HepG2 (cell line): ENCODE data around the gene TTC22. TPM values are rescaled to one million over a fixed set of nuclear protein-coding genes. Genes with fewer than 3 reads are reported as not detected.

Experiments
- BCLAF1 ChIP-seq: fragments of 450-650 bp; IDR thresholded peaks from 2 replicates; pipeline ENCODE4 v1.6.1; 2017; ENCODE audit warnings: mild to moderate bottlenecking
- BHLHE40 ChIP-seq: IDR thresholded peaks from 2 replicates; pipeline ENCODE4 v1.6.1; 2011; ENCODE audit warnings: low read length, improper control_type of control experiment
- CEBPG ChIP-seq: IDR thresholded peaks from 2 replicates; pipeline ENCODE4 v1.6.1; 2016
- DMTF1 ChIP-seq: sonication (generic); formaldehyde crosslinking; IDR thresholded peaks from 2 replicates; pipeline ENCODE4 v1.4.0; 2020; ENCODE audit warnings: mild to moderate bottlenecking, missing genetic modification reagents
- HNRNPH1 ChIP-seq: fragments of 200-400 bp; formaldehyde crosslinking; optimal IDR thresholded peaks from 2 replicates; pipeline ENCODE3; 2017; ENCODE audit warnings: mild to moderate bottlenecking, low read depth, low read length
- HOXA9 ChIP-seq: sonication (generic); formaldehyde crosslinking; IDR thresholded peaks from 2 replicates; pipeline ENCODE4 v1.8.1; 2022; ENCODE audit warnings: missing genetic modification reagents, mild to moderate bottlenecking, moderate library complexity, borderline replicate concordance
- MAZ ChIP-seq, 2 experiments: sonication (generic) in 1 of 2; formaldehyde crosslinking in 1 of 2; IDR thresholded peaks; 2 replicates each; pipeline versions ENCODE4 v1.5.0 to v1.6.1; 2012 to 2020; ENCODE audit warnings: low read depth in 2 of 2, mild to moderate bottlenecking in 2 of 2, borderline replicate concordance in 1 of 2, improper control_type of control experiment in 1 of 2, low read length in 1 of 2, missing genetic modification reagents in 1 of 2, moderate library complexity in 1 of 2
- NFKB2 ChIP-seq: sonication (generic); formaldehyde crosslinking; IDR thresholded peaks from 2 replicates; pipeline ENCODE4 v1.4.0; 2020; ENCODE audit warnings: missing genetic modification reagents, borderline replicate concordance
- NFRKB ChIP-seq: fragments of 450-650 bp; IDR thresholded peaks from 2 replicates; pipeline ENCODE4 v1.6.1; 2017
- SRSF1 ChIP-seq: fragments of 200-400 bp; formaldehyde crosslinking; optimal IDR thresholded peaks from 2 replicates; pipeline ENCODE3; 2017; ENCODE audit warnings: mild to moderate bottlenecking, low read depth, low read length, moderate library complexity
- TCF7L2 ChIP-seq: IDR thresholded peaks from 2 replicates; pipeline ENCODE4 v1.6.1; 2011; ENCODE audit warnings: mild to moderate bottlenecking, low read depth, low read length, moderate library complexity
- TMF1 ChIP-seq: sonication (generic); formaldehyde crosslinking; IDR thresholded peaks from 2 replicates; pipeline ENCODE4 v1.8.1; 2022; ENCODE audit warnings: low read depth, missing genetic modification reagents
- TP53 ChIP-seq: sonication (generic); formaldehyde crosslinking; conservative IDR thresholded peaks from 2 replicates; pipeline ENCODE4 v1.4.0; 2020; ENCODE audit warnings: missing genetic modification reagents
- XRCC5 ChIP-seq: fragments of 200-400 bp; formaldehyde crosslinking; optimal IDR thresholded peaks from 2 replicates; pipeline ENCODE3; 2017; ENCODE audit warnings: mild to moderate bottlenecking, low read length
- YEATS4 ChIP-seq: sonication (generic); formaldehyde crosslinking; IDR thresholded peaks from 2 replicates; pipeline ENCODE4 v1.4.0; 2020; ENCODE audit warnings: missing genetic modification reagents, borderline replicate concordance
- ZFP36L2 ChIP-seq: sonication (generic); formaldehyde crosslinking; IDR thresholded peaks from 2 replicates; pipeline ENCODE4 v1.4.0; 2020; ENCODE audit warnings: missing genetic modification reagents
- ZFP62 ChIP-seq: sonication (generic); formaldehyde crosslinking; IDR thresholded peaks from 2 replicates; pipeline ENCODE4 v1.4.0; 2020; ENCODE audit warnings: missing genetic modification reagents
- ZFY ChIP-seq: sonication (generic); formaldehyde crosslinking; IDR thresholded peaks from 2 replicates; pipeline ENCODE4 v1.4.0; 2020; ENCODE audit warnings: missing genetic modification reagents
- ZKSCAN1 ChIP-seq: fragments of 150-350 bp; IDR thresholded peaks from 2 replicates; pipeline ENCODE4 v1.6.1; 2014; ENCODE audit warnings: low read length
- ZNF225 ChIP-seq: sonication (generic); formaldehyde crosslinking; IDR thresholded peaks from 2 replicates; pipeline ENCODE4 v1.4.0; 2020; ENCODE audit warnings: mild to moderate bottlenecking, missing genetic modification reagents
- ZNF501 ChIP-seq: sonication (generic); formaldehyde crosslinking; IDR thresholded peaks from 2 replicates; pipeline ENCODE4 v1.5.1; 2020; ENCODE audit warnings: mild to moderate bottlenecking, moderate library complexity, missing genetic modification reagents
- ZNF607 ChIP-seq: sonication (generic); formaldehyde crosslinking; IDR thresholded peaks from 2 replicates; pipeline ENCODE4 v1.5.1; 2020; ENCODE audit warnings: missing genetic modification reagents, mild to moderate bottlenecking, borderline replicate concordance
- ZNF619 ChIP-seq: sonication (generic); formaldehyde crosslinking; IDR thresholded peaks from 2 replicates; pipeline ENCODE4 v1.4.0; 2020; ENCODE audit warnings: mild to moderate bottlenecking, missing genetic modification reagents
- ZNF841 ChIP-seq: sonication (generic); formaldehyde crosslinking; IDR thresholded peaks from 2 replicates; pipeline ENCODE4 v1.8.1; 2023; ENCODE audit warnings: missing genetic modification reagents, borderline replicate concordance
- ZNF879 ChIP-seq: sonication (generic); formaldehyde crosslinking; IDR thresholded peaks from 2 replicates; pipeline ENCODE4 v1.8.1; 2023; ENCODE audit warnings: missing genetic modification reagents
- ZNF883 ChIP-seq: sonication (generic); formaldehyde crosslinking; IDR thresholded peaks from 2 replicates; pipeline ENCODE4 v1.5.1; 2020; ENCODE audit warnings: mild to moderate bottlenecking, missing genetic modification reagents; ENCODE audit errors: not compliant biosample characterization
- ZSCAN21 ChIP-seq: sonication (generic); formaldehyde crosslinking; IDR thresholded peaks from 2 replicates; pipeline ENCODE4 v1.8.0; 2022; ENCODE audit warnings: mild to moderate bottlenecking, missing genetic modification reagents, moderate library complexity, borderline replicate concordance
- polyA plus RNA-seq, 8 experiments: library from polyadenylated mRNA; depleted of rRNA in 3 of 8; stranded (reverse) in 7 of 8; unstranded in 1 of 8; fragments of >200 nt; fragmentation: Illumina TruSeq in 4 of 8; extraction: Trizol in 4 of 8; gene quantifications; 2 replicates each; pipeline versions ENCODE4 v1.2.1 to v1.2.3, GENCODE V29; 2011 to 2016; ENCODE audit warnings: low read depth in 4 of 8, missing spikeins in 1 of 8, mixed read lengths in 1 of 8; ENCODE audit not compliant: insufficient read depth in 1 of 8
- total RNA-seq, 5 experiments: library from RNA; depleted of rRNA; stranded (reverse); fragments of >200 nt; fragmentation: Illumina TruSeq; extraction: Trizol; gene quantifications; 2 replicates each; pipeline ENCODE4 v1.2.3, GENCODE V29; 2016; ENCODE audit warnings: low read depth in 1 of 5

The TTC22 gene
- total and polyA plus RNA-seq, 2 of the 13 experiments (the other 11 are each of a cell fraction or from before 2014, with no cell fraction given), result not detected

GRCh38 chr1:54810153-54810942, 9.2 kb upstream of the TTC22 start (continued):
- no peak for TF ChIP-seq YEATS4 (CRISPR knock-in tag)
- TF ChIP-seq ZNF883, result no peak
- no peak for TF ChIP-seq ZFP36L2
- no peak for TF ChIP-seq ZFY (CRISPR knock-in tag)
- no peak for TF ChIP-seq SRSF1
- 0 out of 2 replicates have a peak, but pooled peaks have one; percentile 23 for TF ChIP-seq ZNF619
- no peak for TF ChIP-seq TCF7L2
- TF ChIP-seq BHLHE40, result no peak
- no peak for TF ChIP-seq ZFP62 (CRISPR knock-in tag)
- TF ChIP-seq XRCC5, result peak; percentile 45
- TF ChIP-seq HNRNPH1, result no peak
- TF ChIP-seq BCLAF1, result no peak
- TF ChIP-seq ZKSCAN1, result no peak
- no peak for TF ChIP-seq TMF1 (CRISPR knock-in tag)
- TF ChIP-seq TP53 (CRISPR knock-in tag), result no peak
- TF ChIP-seq NFKB2 (CRISPR knock-in tag), result peak; percentile 28; the same call in 1 of the 2 replicates
- no peak for TF ChIP-seq MAZ (IDR thresholded peaks at IDR 0.05; ENCODE audit: borderline replicate concordance, low read depth, low read length)
- no peak for TF ChIP-seq MAZ (CRISPR knock-in tag; IDR thresholded peaks at IDR 0.05; ENCODE audit: low read depth)
- 0 out of 2 replicates have a peak, but pooled peaks have one; percentile 62 for TF ChIP-seq ZNF225 (CRISPR knock-in tag)
- TF ChIP-seq ZNF501 (CRISPR knock-in tag), result no peak
- no peak for TF ChIP-seq ZNF607 (CRISPR knock-in tag)
- TF ChIP-seq DMTF1, result no peak
- no peak for TF ChIP-seq ZSCAN21
- no peak for TF ChIP-seq ZNF879 (CRISPR knock-in tag)
- no peak for TF ChIP-seq NFRKB
- no peak for TF ChIP-seq ZNF841 (CRISPR knock-in tag)
- no peak for TF ChIP-seq CEBPG (CRISPR knock-in tag)
- no peak for TF ChIP-seq HOXA9 (CRISPR knock-in tag)
